Prostate gland (tissue), 2 donors: Measurements from ENCODE around the gene SLC27A1. TPM values are rescaled to one million over a fixed set of nuclear protein-coding genes. Genes with fewer than 3 reads are reported as not detected.

Experiments
- DNase-seq: peaks from one replicate; pipeline ENCODE4 v3.0.0-alpha.2; 2019; ENCODE audit warnings: low spot score
- H3K27ac ChIP-seq, 2 donors: fragments of 200-600 bp; sonication (generic); 2 replicates each; pipeline ENCODE4 v1.5.1; 2017 to 2019
- H3K27me3 ChIP-seq: fragments of 200-600 bp; sonication (generic); replicated peaks from 2 replicates; pipeline ENCODE4 v1.5.1; 2019; ENCODE audit not compliant: insufficient read depth
- H3K36me3 ChIP-seq, 2 donors: fragments of 200-600 bp; sonication (generic); 1 replicate in 1 of 2; 2 replicates in 1 of 2; pipeline versions ENCODE4 v1.5.1 to v1.8.1; 2017 to 2019
- H3K4me1 ChIP-seq: fragments of 200-600 bp; sonication (generic); replicated peaks from 2 replicates; pipeline ENCODE4 v1.5.1; 2019
- H3K4me3 ChIP-seq, 2 donors: fragments of 200-600 bp; sonication (generic); 2 replicates each; pipeline ENCODE4 v1.5.1; 2017 to 2019
- H3K9me3 ChIP-seq: fragments of 200-600 bp; sonication (generic); 2 replicates; pipeline ENCODE4 v1.5.1; 2017
- POLR2A ChIP-seq: fragments of 450-650 bp; IDR thresholded peaks from one replicate; pipeline ENCODE4 v1.6.1; 2016; ENCODE audit warnings: antibody characterized with exemption, mild to moderate bottlenecking
- POLR2AphosphoS5 ChIP-seq: sonication (generic); formaldehyde crosslinking; IDR thresholded peaks from one replicate; pipeline ENCODE4 v1.6.1; 2017; ENCODE audit warnings: antibody characterized with exemption
- WGBS: methylation state at CpG from one replicate; pipeline ENCODE4 v1.1.5; 2018; 5-methylcytosine and 5-hydroxymethylcytosine counted together
- intact Hi-C: fragments of 100-400 bp; cut with DNase I; formaldehyde crosslinking; loops from one replicate; pipeline ENCODE4 v1.14.2; 2022
- total RNA-seq, 2 donors: library from RNA; depleted of rRNA; stranded (reverse); fragments of >200 nt; gene quantifications; one replicate each; pipeline ENCODE4 v1.1.0, GENCODE V29; 2016
- TF ChIP-seq, protein P1 (sequence below), 4 experiments: fragments of 200-600 bp in 2 of 4; fragments of 450-650 bp in 2 of 4; sonication (generic) in 2 of 4; IDR thresholded peaks; 1 replicate in 3 of 4; 2 replicates in 1 of 4; pipeline ENCODE4 v1.5.1; 2016 to 2019; ENCODE audit warnings: antibody characterized with exemption in 4 of 4, mild to moderate bottlenecking in 2 of 4, moderate library complexity in 2 of 4

SLC27A1 gene
- total RNA-seq, 2 donors from 2014 or later: 73.3 to 78.7 TPM

DNA sequence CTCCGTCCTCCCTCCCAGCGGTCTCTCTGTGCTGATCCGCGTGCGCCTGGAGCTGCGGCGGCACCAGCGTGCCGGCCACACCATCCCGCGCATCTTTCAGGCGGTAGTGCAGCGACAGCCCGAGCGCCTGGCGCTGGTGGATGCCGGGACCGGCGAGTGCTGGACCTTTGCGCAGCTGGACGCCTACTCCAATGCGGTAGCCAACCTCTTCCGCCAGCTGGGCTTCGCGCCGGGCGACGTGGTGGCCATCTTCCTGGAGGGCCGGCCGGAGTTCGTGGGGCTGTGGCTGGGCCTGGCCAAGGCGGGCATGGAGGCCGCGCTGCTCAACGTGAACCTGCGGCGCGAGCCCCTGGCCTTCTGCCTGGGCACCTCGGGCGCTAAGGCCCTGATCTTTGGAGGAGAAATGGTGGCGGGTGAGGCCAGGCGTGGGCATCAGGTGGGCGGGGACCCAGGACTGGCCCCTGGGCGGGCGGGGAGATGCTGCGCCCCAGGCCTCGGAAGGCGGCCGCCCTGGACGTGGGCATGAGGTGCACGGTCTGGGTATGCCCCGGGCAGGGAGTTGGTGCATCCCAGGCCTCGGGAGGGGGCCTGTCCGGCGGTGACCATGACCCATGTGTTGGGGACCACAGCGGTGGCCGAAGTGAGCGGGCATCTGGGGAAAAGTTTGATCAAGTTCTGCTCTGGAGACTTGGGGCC, 16.4 kb downstream of the SLC27A1 start:
- intact Hi-C loops: no loop called here
- Histone ChIP-seq H3K36me3 (no peaks in the 10 kb centered on the region), H3K27me3 (no peaks in the 10 kb centered on the region), H3K4me3 (no peak overlapping the region), H3K4me1 (no peaks in the 10 kb centered on the region), H3K27ac (no peak overlapping the region), H3K9me3 (no peaks in the 10 kb centered on the region)
- no peak for DNase-seq
- 94% methylated on average over 58 of the region's 58 CpGs for whole genome bisulfite sequencing
- TF ChIP-seq POLR2AphosphoS5: no peak
- no peak for TF ChIP-seq POLR2A
- TF ChIP-seq, protein P1, sequence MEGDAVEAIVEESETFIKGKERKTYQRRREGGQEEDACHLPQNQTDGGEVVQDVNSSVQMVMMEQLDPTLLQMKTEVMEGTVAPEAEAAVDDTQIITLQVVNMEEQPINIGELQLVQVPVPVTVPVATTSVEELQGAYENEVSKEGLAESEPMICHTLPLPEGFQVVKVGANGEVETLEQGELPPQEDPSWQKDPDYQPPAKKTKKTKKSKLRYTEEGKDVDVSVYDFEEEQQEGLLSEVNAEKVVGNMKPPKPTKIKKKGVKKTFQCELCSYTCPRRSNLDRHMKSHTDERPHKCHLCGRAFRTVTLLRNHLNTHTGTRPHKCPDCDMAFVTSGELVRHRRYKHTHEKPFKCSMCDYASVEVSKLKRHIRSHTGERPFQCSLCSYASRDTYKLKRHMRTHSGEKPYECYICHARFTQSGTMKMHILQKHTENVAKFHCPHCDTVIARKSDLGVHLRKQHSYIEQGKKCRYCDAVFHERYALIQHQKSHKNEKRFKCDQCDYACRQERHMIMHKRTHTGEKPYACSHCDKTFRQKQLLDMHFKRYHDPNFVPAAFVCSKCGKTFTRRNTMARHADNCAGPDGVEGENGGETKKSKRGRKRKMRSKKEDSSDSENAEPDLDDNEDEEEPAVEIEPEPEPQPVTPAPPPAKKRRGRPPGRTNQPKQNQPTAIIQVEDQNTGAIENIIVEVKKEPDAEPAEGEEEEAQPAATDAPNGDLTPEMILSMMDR (IDR thresholded peaks at IDR 0.05): no peak

DNA sequence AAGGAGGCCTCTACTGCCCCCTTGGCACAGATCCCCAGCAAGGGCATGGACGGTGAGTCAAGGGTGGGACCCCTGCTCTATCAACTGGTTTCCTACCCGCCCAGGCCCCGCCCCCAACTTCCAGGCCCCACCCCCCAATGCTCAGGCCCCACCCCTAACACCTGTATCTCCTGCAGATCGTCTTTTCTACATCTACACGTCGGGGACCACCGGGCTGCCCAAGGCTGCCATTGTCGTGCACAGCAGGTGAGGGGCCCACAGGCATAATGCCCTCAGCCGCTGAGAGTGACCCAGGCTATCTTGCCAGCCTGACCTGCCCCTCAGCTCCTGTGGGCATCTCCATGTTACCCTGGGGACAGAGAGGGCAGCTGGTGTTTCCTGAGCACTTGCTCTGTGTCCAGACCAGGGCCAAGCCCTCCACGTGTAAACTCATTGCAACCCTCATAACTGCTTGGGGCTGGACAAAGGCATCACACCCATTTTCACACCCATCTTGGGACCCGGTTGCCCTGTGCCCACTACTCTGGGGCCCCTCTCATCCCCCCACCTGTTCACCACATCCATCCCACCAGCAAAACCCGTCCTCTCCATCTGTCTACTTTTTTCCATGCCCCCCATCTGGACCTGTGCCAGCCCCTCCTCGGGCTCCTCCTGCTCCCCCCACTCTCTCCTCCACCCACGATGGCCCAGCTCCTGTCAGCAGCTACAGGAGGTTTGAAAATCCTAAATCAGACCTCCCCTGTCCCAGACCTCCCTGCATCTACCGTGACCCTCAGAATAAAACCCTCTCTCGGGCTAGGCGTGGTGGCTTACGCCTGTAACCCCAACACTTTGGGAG, 17.2 kb downstream of the SLC27A1 start:
- intact Hi-C loops: no loop called here
- H3K27ac ChIP-seq: no peak overlapping the region

DNA sequence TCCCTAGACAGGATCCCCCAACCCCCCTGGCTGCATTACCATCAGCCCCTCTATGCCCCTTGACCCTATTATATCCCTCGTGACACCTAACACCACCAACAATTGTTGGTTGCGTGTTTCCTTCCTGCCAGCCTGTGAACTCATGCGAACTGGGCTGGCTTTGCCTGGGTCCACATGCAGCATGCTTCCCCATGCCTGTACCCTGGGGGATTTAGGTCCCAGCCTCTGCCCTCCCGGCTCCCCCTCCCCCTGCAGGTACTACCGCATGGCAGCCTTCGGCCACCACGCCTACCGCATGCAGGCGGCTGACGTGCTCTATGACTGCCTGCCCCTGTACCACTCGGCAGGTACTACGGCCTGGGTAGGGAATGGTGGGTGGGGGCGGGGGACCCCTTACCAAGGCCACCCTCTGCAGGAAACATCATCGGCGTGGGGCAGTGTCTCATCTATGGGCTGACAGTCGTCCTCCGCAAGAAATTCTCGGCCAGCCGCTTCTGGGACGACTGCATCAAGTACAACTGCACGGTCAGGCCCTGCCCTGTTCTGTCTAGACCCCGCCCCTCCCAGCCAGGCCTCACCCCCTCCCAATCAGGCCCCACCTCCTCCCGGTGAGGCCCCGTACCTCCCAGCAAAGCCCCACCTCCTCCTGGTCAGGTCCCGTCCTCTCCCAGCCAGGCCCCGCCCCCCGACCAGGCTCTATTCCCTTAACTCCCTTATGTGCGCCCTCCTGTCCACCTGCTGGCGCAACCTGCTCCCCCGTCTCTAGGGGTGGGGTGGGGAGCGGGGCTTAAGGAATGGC, 18.5 kb downstream of the SLC27A1 start:
- Histone ChIP-seq H3K27me3 (no peaks in the 10 kb centered on the region), H3K4me3 (no peak overlapping the region), H3K9me3 (no peaks in the 10 kb centered on the region), H3K4me1 (no peaks in the 10 kb centered on the region), H3K36me3 (no peaks in the 10 kb centered on the region), H3K27ac (no peak overlapping the region)
- TF ChIP-seq POLR2AphosphoS5 (no peak), POLR2A (no peak)
- TF ChIP-seq, protein P1 (IDR thresholded peaks at IDR 0.05): no peak
- 57% methylated on average over 31 of the region's 31 CpGs for whole genome bisulfite sequencing
- DNase-seq: peak; percentile 67
- intact Hi-C loops: no loop called here

More for the DNA sequence above, 17.2 kb downstream of the SLC27A1 start:
- Histone ChIP-seq H3K36me3 (no peaks in the 10 kb centered on the region), H3K4me1 (no peaks in the 10 kb centered on the region), H3K27me3 (no peaks in the 10 kb centered on the region), H3K9me3 (no peaks in the 10 kb centered on the region), H3K4me3 (no peak overlapping the region)
- WGBS: 69% methylated on average over 17 of the region's 18 CpGs
- DNase-seq: no peak
- no peak for TF ChIP-seq POLR2AphosphoS5
- TF ChIP-seq, protein P1 (IDR thresholded peaks at IDR 0.05): no peak
- TF ChIP-seq POLR2A: no peak

DNA sequence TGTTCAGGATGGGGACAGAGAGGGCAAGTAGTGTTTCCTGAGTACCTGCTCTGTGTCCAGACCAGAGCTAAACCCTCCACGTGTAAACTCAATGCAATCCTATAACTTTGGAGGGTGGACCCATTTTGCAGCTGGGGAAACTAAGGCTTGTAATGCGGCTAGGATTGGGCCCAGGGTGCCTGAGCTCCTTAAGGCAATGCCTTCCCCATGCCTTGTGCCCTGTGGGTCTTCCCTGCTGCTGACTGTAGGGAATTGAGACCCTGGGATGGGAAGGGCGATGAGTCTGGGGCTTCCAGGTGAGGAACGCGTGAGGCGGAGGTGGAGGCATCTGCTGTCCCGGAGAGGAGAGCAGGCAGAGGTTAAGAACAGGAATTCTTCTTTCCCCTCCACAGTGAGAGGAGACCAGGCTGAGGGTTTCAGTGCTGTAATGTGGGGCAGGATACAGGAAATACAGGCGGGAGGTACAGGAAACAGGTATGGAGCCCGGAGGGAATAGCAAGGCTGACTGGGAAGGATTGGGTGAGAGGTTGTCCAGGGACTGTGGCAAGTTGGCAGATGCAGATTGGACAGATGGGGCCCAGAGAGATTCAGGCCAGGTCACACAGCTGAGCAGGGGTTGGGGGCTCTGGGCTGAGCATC, 19.2 kb downstream of the SLC27A1 start:
- Histone ChIP-seq H3K9me3 (no peaks in the 10 kb centered on the region), H3K4me1 (no peaks in the 10 kb centered on the region), H3K4me3 (no peak overlapping the region), H3K27me3 (no peaks in the 10 kb centered on the region), H3K27ac (no peak overlapping the region), H3K36me3 (no peaks in the 10 kb centered on the region)
- WGBS: 83% methylated on average over 9 of the region's 9 CpGs
- TF ChIP-seq, protein P1 (IDR thresholded peaks at IDR 0.05): no peak
- TF ChIP-seq POLR2AphosphoS5: no peak
- no peak for TF ChIP-seq POLR2A
- DNase-seq: no peak
- intact Hi-C loops: no loop called here
